Right lobe of liver (tissue), 4 donors: ENCODE measurements around the gene TIMM22.

Source experiments
- CTCF ChIP-seq, 4 donors: fragments of 200-600 bp in 3 of 4; fragments of 450-650 bp in 1 of 4; IDR thresholded peaks; one replicate each; pipeline versions ENCODE4 v1.5.1 to v1.8.0; 2016 to 2022; ENCODE audit warnings: antibody characterized with exemption in 4 of 4, mild to moderate bottlenecking in 2 of 4
- POLR2A ChIP-seq: fragments of 450-650 bp; IDR thresholded peaks from one replicate; pipeline ENCODE4 v1.6.1; 2017; ENCODE audit warnings: antibody characterized with exemption, mild to moderate bottlenecking
- donor health status: DM: no; HTN: no; CAD: no.
- donor health status: DM: no; HTN: no; CAD: no.
- donor health status: DM: no; HTN: yes; CAD: no.

GRCh38 chr17:1045456-1045855 lies 48.5 kb downstream of the TIMM22 start:
- TF ChIP-seq CTCF (IDR thresholded peaks at IDR 0.05) (no peak), POLR2A (no peak)
